GM18868 (cell line): ENCODE data around the gene RPL36AL.

Experiments
- ATAC-seq: cut with Tn5 transposase; IDR thresholded peaks from one replicate; pipeline ENCODE4 v1.9.1; 2021; ENCODE audit warnings: mild to moderate bottlenecking, moderate library complexity; ENCODE audit not compliant: unreplicated experiment

RPL36AL gene

GRCh38 chr14:49582113-49582977 is 38.1 kb downstream of the RPL36AL start:
- no peak for ATAC-seq

GRCh38 chr14:49581209-49582112 is 39.0 kb downstream of the RPL36AL start:
- no peak for ATAC-seq

GRCh38 chr14:49579841-49580240 is 40.6 kb downstream of the RPL36AL start:
- no peak for ATAC-seq

- no peak for ATAC-seq
Measured at GRCh38 chr14:49578141-49578540, 42.3 kb downstream of the RPL36AL start.

GRCh38 chr14:49574038-49574437 is 46.4 kb downstream of the RPL36AL start:
- no peak for ATAC-seq

GRCh38 chr14:49569281-49569680 is 51.1 kb downstream of the RPL36AL start:
- no peak for ATAC-seq
